Left ventricle myocardium inferior (tissue), 1 donor: Measurements from ENCODE around the gene PSMC3IP. TPM values are rescaled to one million over a fixed set of nuclear protein-coding genes. Genes with fewer than 3 reads are reported as not detected.
A peak's percentile ranks its signal among the peaks of the same experiment; 100 is the strongest.

Experiments used
- DNase-seq: peaks from one replicate; pipeline ENCODE4 v3.0.0-alpha.2; 2020
- H3K27ac ChIP-seq: fragments of 200-600 bp; replicated peaks from 2 replicates; pipeline ENCODE4 v1.8.0; 2021
- H3K27me3 ChIP-seq: fragments of 200-600 bp; 2 replicates; pipeline ENCODE4 v1.8.0; 2021; ENCODE audit warnings: low read depth
- H3K36me3 ChIP-seq: fragments of 200-600 bp; 2 replicates; pipeline ENCODE4 v1.8.0; 2021
- H3K4me1 ChIP-seq: fragments of 200-600 bp; 2 replicates; pipeline ENCODE4 v1.8.0; 2021
- H3K4me3 ChIP-seq: fragments of 200-600 bp; 2 replicates; pipeline ENCODE4 v1.8.0; 2021; ENCODE audit warnings: mild to moderate bottlenecking, moderate library complexity
- H3K9me3 ChIP-seq: fragments of 200-600 bp; replicated peaks from 2 replicates; pipeline ENCODE4 v1.8.0; 2021
- CTCF ChIP-seq: fragments of 200-600 bp; IDR thresholded peaks from 2 replicates; pipeline ENCODE4 v1.8.0; 2021; ENCODE audit warnings: antibody characterized with exemption, mild to moderate bottlenecking, borderline replicate concordance
- intact Hi-C: fragments of 100-400 bp; cut with micrococcal nuclease; formaldehyde crosslinking; loops from one replicate; pipeline ENCODE4 v1.11.0; 2022
- total RNA-seq: library from RNA; stranded (reverse); fragmentation: NEBNext Ultra II Directional; extraction: Animal tissue kit (Norgen Biotek cat#: 25700); gene quantifications from one replicate; pipeline ENCODE4 v1.2.1, GENCODE V29; 2021
- donor health status: DM: no; HTN: yes; CAD: no; lungs with severe emphysema.

The PSMC3IP gene
- total RNA-seq, 1 donor from 2014 or later: 2.5 TPM

- no peaks in the 10 kb centered on the region for H3K27me3 ChIP-seq
- peak; percentile 72 for DNase-seq
- intact Hi-C loops: no loop called here
- peak overlapping the region; percentile 91 for H3K27ac ChIP-seq
- no peaks in the 10 kb centered on the region for H3K9me3 ChIP-seq
- H3K36me3 ChIP-seq: no peaks in the 10 kb centered on the region
- H3K4me1 ChIP-seq: peaks cover 40% of the 10 kb centered on the region
- H3K4me3 ChIP-seq: peak overlapping the region; percentile 69
- TF ChIP-seq CTCF: peak; percentile 72
Observed at GRCh38 chr17:42531455-42532354, 45.8 kb downstream of the PSMC3IP start.

GRCh38 chr17:42530952-42531454 is 46.5 kb downstream of the PSMC3IP start:
- Histone ChIP-seq H3K27ac (peak overlapping the region; percentile 91), H3K36me3 (no peaks in the 10 kb centered on the region), H3K4me3 (no peak overlapping the region), H3K9me3 (no peaks in the 10 kb centered on the region), H3K27me3 (no peaks in the 10 kb centered on the region), H3K4me1 (peaks cover 44% of the 10 kb centered on the region)
- DNase-seq: no peak
- no peak for TF ChIP-seq CTCF
- intact Hi-C loops: no loop called here

DNA sequence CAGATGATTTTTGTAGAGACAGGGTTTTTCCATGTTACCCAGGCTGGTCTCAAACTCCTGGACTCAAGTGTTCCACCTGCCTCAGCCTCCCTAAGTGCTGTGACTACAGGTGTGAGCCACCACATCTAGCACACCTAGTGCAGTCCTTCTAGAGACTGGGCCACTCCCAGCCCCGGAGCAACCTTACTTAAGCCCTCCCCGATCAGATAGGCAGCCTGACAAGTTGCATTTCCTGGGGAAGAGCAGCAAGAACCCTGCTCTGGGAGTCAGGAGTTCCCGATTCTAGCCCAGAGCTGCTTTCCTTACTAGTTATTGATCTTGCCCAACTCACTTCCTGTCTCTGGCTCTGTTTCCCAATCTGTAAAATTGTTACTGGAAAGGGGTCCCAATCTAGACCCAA is 48.5 kb downstream of the PSMC3IP start:
- intact Hi-C loops: loop anchor here (5.0 kb wide), 1 partner anchor 212 kb away; no protein-coding TSS in a partner anchor
- H3K4me1 ChIP-seq: peaks cover 37% of the 10 kb centered on the region
- no peak for DNase-seq
- H3K27me3 ChIP-seq: no peaks in the 10 kb centered on the region
- no peaks in the 10 kb centered on the region for H3K36me3 ChIP-seq
- H3K9me3 ChIP-seq: no peaks in the 10 kb centered on the region
- no peak for TF ChIP-seq CTCF
- H3K27ac ChIP-seq: no peak overlapping the region
- no peak overlapping the region for H3K4me3 ChIP-seq

GRCh38 chr17:42527932-42528331 is 49.6 kb downstream of the PSMC3IP start:
- Histone ChIP-seq H3K4me1 (peaks cover 48% of the 10 kb centered on the region), H3K27ac (no peak overlapping the region), H3K36me3 (peaks cover 5% of the 10 kb centered on the region), H3K4me3 (no peak overlapping the region), H3K27me3 (no peaks in the 10 kb centered on the region), H3K9me3 (no peaks in the 10 kb centered on the region)
- TF ChIP-seq CTCF: no peak
- no peak for DNase-seq
- intact Hi-C loops: loop anchor here (5.0 kb wide), 1 partner anchor 211 kb away; no protein-coding TSS in a partner anchor

DNA sequence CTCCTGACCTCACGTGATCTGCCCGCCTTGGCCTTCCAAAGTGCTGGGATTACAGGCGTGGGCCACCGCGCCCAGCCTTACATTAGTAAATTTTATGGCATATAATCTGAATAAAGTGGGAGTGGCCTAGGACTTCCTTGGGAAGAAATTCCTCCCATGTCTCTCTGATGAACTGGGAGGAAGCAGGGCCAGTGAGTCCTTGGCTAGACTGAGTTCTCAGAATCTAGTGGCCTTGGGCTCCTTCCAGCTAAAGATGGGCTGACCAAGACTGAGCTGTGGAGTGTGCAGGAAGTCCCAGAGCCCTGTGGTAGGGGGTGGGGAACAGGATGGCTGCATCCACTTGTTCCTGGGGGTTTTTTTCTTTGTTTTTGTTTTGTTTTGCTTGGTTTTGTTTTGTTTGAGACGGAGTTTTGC is 51.5 kb downstream of the PSMC3IP start:
- H3K4me3 ChIP-seq: no peak overlapping the region
- TF ChIP-seq CTCF: no peak
- peak; percentile 51 for DNase-seq
- H3K36me3 ChIP-seq: peaks cover 16% of the 10 kb centered on the region
- intact Hi-C loops: loop anchor here (5.0 kb wide), 1 partner anchor 209 kb away; no protein-coding TSS in a partner anchor
- H3K27me3 ChIP-seq: no peaks in the 10 kb centered on the region
- H3K27ac ChIP-seq: peak overlapping the region; percentile 98
- H3K9me3 ChIP-seq: no peaks in the 10 kb centered on the region
- peaks cover 54% of the 10 kb centered on the region for H3K4me1 ChIP-seq
